Skeletal muscle tissue (tissue), 4 donors: ENCODE results near the gene MTX1. TPM values are rescaled to one million over a fixed set of nuclear protein-coding genes. Genes with fewer than 3 reads are reported as not detected.

Source experiments
- H3K27ac ChIP-seq: one replicate; pipeline ENCODE4 v1.7.0; 2013; ENCODE audit warnings: mild to moderate bottlenecking, low read depth, low read length, inconsistent platforms
- H3K27me3 ChIP-seq, 3 donors: one replicate each; pipeline ENCODE4 v1.7.0; 2013; ENCODE audit warnings: low read length in 3 of 3; ENCODE audit not compliant: control insufficient read depth in 3 of 3, insufficient read depth in 3 of 3
- H3K36me3 ChIP-seq, 3 donors: one replicate each; pipeline ENCODE4 v1.7.0; 2013; ENCODE audit warnings: low read length in 3 of 3; ENCODE audit not compliant: control insufficient read depth in 3 of 3, insufficient read depth in 3 of 3
- H3K4me1 ChIP-seq, 3 donors: one replicate each; pipeline ENCODE4 v1.7.0; 2013; ENCODE audit warnings: low read length in 3 of 3, mild to moderate bottlenecking in 3 of 3; ENCODE audit not compliant: control insufficient read depth in 3 of 3, insufficient read depth in 3 of 3
- H3K4me3 ChIP-seq, 3 donors: one replicate each; pipeline ENCODE4 v1.7.0; 2013; ENCODE audit warnings: low read length in 3 of 3
- H3K9ac ChIP-seq, 3 donors: one replicate each; pipeline ENCODE4 v1.7.0; 2013; ENCODE audit warnings: low read length in 3 of 3, mild to moderate bottlenecking in 3 of 3, moderate library complexity in 2 of 3, low read depth in 1 of 3
- H3K9me3 ChIP-seq, 3 donors: one replicate each; pipeline ENCODE4 v1.7.0; 2013; ENCODE audit warnings: low read length in 3 of 3; ENCODE audit not compliant: control insufficient read depth in 3 of 3
- total RNA-seq: library from RNA; depleted of rRNA; stranded (reverse); fragments of >200 nt; gene quantifications from one replicate; pipeline ENCODE4 v1.2.3, GENCODE V29; 2014
- donor health status: Osteomylitis.

Gene MTX1
- total RNA-seq, 1 donor from 2014 or later, result 16.2 TPM

- peak overlapping the region; percentile 81 to 94 (median 90) for H3K9ac ChIP-seq
- peaks cover 21 to 40% (median 35%) of the 10 kb centered on the region in 3 donors for H3K4me1 ChIP-seq
- peaks cover 18 to 26% (median 19%) of the 10 kb centered on the region in 3 donors for H3K36me3 ChIP-seq
- H3K27me3 ChIP-seq, result no peaks in the 10 kb centered on the region
- H3K4me3 ChIP-seq, result peak overlapping the region; percentile 85 to 89 (median 85)
- no peaks in the 10 kb centered on the region for H3K9me3 ChIP-seq
- peak overlapping the region; percentile 81 for H3K27ac ChIP-seq
Measured at GRCh38 chr1:155254714-155255242, 46.3 kb downstream of the MTX1 start.

GRCh38 chr1:155255243-155256007, 46.9 kb downstream of the MTX1 start, which contains the start of gene ENTREP3:
Gene ENTREP3 (minus strand): TSS chr1:155255483. CDS start chr1:155254877, 606 bp downstream.
- Histone ChIP-seq H3K27ac (peak within 1 kb of the TSS; percentile 81), H3K9ac (peak within 1 kb of the TSS; percentile 81 to 94 (median 90)), H3K36me3 (peaks cover 21 to 31% (median 23%) of the 10 kb centered on the region in 3 donors), H3K27me3 (no peaks in the 10 kb centered on the region), H3K4me3 (peak within 1 kb of the TSS; percentile 85 to 89 (median 85)), H3K4me1 (peaks cover 21 to 42% (median 35%) of the 10 kb centered on the region in 3 donors), H3K9me3 (no peaks in the 10 kb centered on the region)

GRCh38 chr1:155256058-155256852, 47.8 kb downstream of the MTX1 start:
- peak overlapping the region; percentile 81 for H3K27ac ChIP-seq
- H3K27me3 ChIP-seq, result no peaks in the 10 kb centered on the region
- peak overlapping the region; percentile 81 to 94 (median 90) for H3K9ac ChIP-seq
- H3K36me3 ChIP-seq, result peaks cover 24 to 33% (median 24%) of the 10 kb centered on the region in 3 donors
- H3K9me3 ChIP-seq, result no peaks in the 10 kb centered on the region
- H3K4me3 ChIP-seq, result peak overlapping the region; percentile 85 to 89 (median 85)
- peaks cover 22 to 43% (median 34%) of the 10 kb centered on the region in 3 donors for H3K4me1 ChIP-seq

GRCh38 chr1:155260276-155260675, 51.8 kb downstream of the MTX1 start:
- Histone ChIP-seq H3K36me3 (peaks cover 47 to 54% (median 49%) of the 10 kb centered on the region in 3 donors), H3K4me1 (peaks cover 25 to 39% (median 33%) of the 10 kb centered on the region in 3 donors), H3K27ac (no peak overlapping the region), H3K9ac (peak overlapping the region in 1 of 3 donors; percentile 25), H3K27me3 (no peaks in the 10 kb centered on the region), H3K4me3 (no peak overlapping the region), H3K9me3 (no peaks in the 10 kb centered on the region)

GRCh38 chr1:155261493-155261851, 53.0 kb downstream of the MTX1 start:
- H3K36me3 ChIP-seq, result peaks cover 52 to 59% (median 58%) of the 10 kb centered on the region in 3 donors
- H3K27me3 ChIP-seq, result no peaks in the 10 kb centered on the region
- peaks cover 19 to 31% (median 22%) of the 10 kb centered on the region in 3 donors for H3K4me1 ChIP-seq
- H3K9me3 ChIP-seq, result no peaks in the 10 kb centered on the region
- peak overlapping the region; percentile 94 to 99 (median 97) for H3K9ac ChIP-seq
- peak overlapping the region; percentile 96 to 99 (median 98) for H3K4me3 ChIP-seq
- H3K27ac ChIP-seq, result peak overlapping the region; percentile 86

- H3K36me3 ChIP-seq, result peaks cover 53 to 59% (median 58%) of the 10 kb centered on the region in 3 donors
Measured at GRCh38 chr1:155261852-155262673, 53.6 kb downstream of the MTX1 start, which contains the start of gene SCAMP3. Gene SCAMP3 (minus strand): TSS chr1:155262360. CDS start chr1:155262151, 209 bp downstream.

GRCh38 chr1:155263067-155263466, 54.6 kb downstream of the MTX1 start:
- no peak overlapping the region for H3K4me3 ChIP-seq
- no peak overlapping the region for H3K9ac ChIP-seq
- no peaks in the 10 kb centered on the region for H3K9me3 ChIP-seq
- H3K27me3 ChIP-seq, result no peaks in the 10 kb centered on the region
- H3K4me1 ChIP-seq, result peaks cover 28 to 43% (median 30%) of the 10 kb centered on the region in 3 donors
- H3K27ac ChIP-seq, result no peak overlapping the region
- peaks cover 57 to 62% (median 61%) of the 10 kb centered on the region in 3 donors for H3K36me3 ChIP-seq

More at GRCh38 chr1:155261852-155262673, 53.6 kb downstream of the MTX1 start, which contains the start of gene SCAMP3:
- H3K9me3 ChIP-seq, result no peaks in the 10 kb centered on the region
- peaks cover 20 to 34% (median 21%) of the 10 kb centered on the region in 3 donors for H3K4me1 ChIP-seq
- H3K9ac ChIP-seq, result peak within 1 kb of the TSS; percentile 94 to 99 (median 97)
- peak within 1 kb of the TSS; percentile 96 to 99 (median 98) for H3K4me3 ChIP-seq
- H3K27ac ChIP-seq, result peak within 1 kb of the TSS; percentile 86
- no peaks in the 10 kb centered on the region for H3K27me3 ChIP-seq
